GM19035 (cell line): ENCODE data around the gene SIRT2.
"Not testable (repeated sequence)": the region's sequence is repeated elsewhere in the genome, so short reads cannot be mapped to it uniquely, and the experiment has no call there.

ENCODE experiments used
- ATAC-seq: cut with Tn5 transposase; IDR thresholded peaks from one replicate; pipeline ENCODE4 v1.9.1; 2021; ENCODE audit not compliant: unreplicated experiment

SIRT2 gene

DNA sequence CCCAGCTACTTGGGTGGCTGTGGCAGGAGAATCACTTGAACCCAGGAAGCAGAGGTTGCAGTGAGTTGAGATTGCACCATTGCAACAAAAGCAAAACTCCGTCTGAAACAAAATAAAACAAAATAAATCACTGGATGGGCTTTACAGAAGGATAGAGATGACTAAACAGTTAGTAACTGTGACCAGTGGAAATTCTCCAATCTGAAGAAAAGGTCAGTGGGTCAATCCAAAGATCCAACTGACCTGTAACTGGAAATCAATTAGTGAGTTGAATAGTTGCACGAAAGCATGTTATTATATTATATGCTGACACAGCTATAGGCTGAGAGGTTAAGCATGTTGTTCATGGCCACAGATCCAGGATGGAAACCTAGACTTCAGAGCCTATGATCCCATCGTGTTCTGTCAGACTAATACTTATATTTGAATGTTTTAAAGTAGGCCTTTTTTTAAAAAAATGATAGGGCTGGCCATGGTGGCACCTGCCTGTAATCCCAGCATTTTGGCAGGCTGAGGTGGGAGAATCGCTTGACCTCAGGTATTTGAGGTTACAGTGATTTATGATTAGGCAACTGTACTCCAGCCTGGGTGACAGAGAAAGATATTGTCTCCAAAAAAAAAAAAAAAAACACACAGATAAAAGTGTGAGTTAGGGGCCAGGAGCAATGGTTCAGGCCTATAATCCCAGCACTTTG lies 69.2 kb downstream of the SIRT2 start:
- no peak for ATAC-seq

DNA sequence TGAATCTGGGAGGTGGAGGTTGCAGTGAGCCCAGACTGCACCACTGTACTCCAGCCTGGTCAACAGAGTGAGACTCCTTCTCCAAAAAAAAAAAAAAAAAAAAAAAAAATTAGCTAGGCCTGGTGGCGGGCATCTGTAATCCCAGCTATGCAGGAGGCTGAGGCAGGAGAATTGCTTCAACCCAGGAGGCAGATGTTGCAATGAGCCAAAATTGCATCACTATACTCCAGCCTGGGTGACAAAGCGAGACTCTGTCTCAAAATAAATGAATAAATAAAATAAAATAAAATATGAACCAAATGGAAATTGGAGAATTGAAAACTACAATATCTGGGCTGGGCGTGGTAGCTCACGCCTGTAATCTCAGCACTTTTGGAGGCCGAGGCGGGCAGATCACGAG lies 70.2 kb downstream of the SIRT2 start:
- ATAC-seq: not testable (repeated sequence)
